NCI-H1930 (cell line): ENCODE results near the gene EGR4.

Source experiments
- DNase-seq, 2 experiments: peaks; one replicate each; lab custom pipeline; 2025; lab: John Stamatoyannopoulos, UW

Gene EGR4

DNA sequence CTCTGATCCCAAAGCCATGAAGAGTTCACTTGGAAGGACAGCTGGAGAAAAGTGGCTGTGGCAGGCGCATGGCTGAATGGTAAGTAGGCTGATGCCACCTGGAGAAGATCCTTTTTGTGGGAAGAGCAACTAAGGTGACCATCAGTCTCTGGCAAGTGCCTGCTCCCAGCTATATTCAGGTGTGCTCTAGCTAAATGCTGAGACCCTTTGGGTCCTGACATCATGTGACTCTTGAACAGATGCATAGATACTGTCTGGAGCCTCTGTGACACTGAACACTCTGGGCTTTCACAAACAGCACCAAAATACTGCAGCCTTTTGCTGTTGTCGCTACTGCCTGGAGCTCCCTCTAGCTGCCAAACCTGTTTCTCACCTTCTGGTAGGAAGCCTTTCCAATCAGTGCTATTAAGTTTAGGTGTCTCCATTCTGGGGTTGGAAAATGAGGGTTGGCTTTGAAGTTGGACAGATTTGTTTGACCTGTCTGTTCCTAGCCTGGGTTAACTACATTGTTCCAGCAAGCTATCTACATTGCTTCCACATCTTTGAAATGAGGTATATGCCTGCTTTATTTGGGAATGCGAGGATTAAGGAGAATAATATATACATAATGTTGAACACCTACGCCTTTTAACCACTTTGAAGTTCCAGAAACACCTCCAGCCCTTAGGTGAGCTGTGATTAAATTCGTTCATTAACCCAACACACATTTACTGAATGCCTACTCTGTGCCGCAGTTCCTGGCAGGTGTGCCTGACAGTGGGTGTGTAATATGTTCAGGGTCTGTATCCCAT, 3.1 kb downstream of the EGR4 start:
- peak in 1 of 2 experiments; percentile 37 for DNase-seq

- no peak for DNase-seq
These were observed 4.0 kb downstream of the EGR4 start for GRCh38 chr2:73289304-73289703.

DNA sequence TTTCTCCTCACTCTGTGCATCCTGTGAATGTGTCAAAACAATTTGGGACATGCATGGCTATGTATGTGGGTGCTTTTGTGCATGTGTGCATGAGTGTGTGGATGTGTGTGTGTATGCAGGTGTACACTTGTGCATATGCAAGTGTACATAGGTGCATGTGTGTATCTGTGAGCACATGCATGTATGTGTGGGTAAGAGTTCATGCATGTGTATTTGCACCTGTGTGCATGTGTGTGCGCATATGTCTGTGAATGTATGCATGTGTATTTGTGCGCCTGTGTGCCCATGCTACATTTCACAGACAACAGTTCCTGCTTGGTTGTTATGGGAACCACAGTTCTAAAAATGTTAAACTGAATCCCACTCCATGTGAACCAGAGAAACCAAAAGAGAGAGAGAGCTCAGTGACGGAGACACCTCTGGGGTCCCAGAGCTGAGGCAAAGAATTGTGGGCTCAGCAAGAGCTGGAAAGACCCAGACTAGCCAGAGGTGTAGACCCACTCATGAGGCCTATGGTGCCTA, 7.2 kb downstream of the EGR4 start:
- DNase-seq, result no peak

GRCh38 chr2:73285159-73285739, 8.1 kb downstream of the EGR4 start:
- no peak for DNase-seq

DNA sequence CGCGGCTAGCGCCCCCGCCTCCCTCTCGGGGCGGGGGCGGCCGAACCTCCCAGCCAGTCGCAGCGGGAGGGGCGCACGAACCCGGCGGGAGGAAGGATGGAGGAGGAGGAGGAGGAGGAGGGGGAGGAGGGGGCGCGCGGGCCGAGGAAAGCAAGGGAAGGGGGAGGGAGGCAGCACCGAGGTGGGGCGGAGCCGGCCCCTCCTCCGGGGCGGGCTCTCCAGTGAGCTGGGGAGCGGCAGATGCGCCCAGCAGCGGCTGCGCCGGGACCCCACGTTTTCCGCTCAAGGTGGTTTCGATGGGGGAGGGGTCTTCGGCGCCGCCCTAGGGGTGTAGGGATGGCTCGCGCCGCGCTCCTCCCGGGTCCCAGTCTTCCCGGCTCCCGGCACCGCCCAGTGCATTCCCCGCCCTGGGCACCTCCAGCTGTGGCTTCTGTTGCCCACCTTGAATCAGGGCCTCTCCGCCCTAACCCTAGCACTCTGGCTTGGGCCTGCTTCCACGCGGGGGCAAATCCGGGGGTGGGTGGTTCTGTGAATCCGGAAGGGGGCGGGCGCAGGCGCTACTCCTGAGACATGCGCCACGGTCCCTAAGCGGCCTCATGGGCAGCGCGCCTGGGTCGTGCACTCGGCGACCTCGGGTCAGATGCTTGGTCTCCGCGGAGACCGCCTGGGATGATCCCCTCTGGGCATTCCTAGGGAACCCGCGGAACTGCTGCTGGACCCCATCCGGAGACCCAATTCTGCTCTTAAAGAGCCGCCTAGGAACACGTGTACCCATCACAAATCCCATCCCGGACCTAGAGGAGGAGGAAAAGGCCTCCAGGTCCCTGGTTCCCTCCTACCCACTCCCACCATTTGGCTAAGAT, 8.8 kb downstream of the EGR4 start, which contains the start of gene FBXO41:
Gene FBXO41 (minus strand): TSS at position 183 of the 863 bp plus-strand sequence. CDS start 14,848 bp downstream, outside the sequence.
- peak; percentile 66 to 82 for DNase-seq

DNA sequence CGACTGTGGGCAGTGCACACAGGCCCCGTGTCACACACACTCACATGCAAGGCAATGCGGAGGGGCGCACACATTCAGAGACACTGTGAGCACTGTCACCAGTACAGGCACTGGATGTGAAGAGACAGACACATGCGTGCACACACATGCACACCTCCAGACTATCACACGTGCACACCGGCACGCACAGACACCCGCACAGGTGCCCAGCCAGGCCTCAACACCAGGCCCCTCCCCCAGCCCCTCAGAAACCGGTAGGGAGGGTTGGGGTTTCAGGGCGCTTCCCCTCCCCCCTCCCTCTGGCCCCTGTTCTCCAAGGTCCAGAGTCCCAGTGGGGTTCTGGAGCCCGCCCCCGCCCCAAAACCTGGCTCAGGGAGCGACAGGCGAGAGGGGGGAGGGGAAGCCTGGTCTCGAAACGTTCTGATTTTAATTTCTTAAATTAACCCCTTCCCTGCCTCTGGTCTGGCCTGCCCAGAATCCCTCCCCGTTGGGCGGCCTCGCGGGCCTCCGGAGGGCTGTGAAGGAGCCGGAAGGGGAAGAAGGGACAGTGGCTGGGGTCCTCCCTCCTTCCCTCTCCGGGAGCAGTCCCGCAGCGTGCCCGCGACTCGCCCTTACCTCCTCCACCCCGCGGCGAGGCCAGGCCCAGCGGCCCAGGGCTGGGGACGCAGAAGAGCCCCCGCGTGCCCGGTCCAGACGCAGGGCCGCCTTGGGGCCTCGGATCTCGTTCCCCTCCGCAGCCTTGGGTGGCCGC, 9.6 kb downstream of the EGR4 start:
- no peak for DNase-seq

GRCh38 chr2:73282924-73283544, 10.3 kb downstream of the EGR4 start:
- DNase-seq, result no peak

DNA sequence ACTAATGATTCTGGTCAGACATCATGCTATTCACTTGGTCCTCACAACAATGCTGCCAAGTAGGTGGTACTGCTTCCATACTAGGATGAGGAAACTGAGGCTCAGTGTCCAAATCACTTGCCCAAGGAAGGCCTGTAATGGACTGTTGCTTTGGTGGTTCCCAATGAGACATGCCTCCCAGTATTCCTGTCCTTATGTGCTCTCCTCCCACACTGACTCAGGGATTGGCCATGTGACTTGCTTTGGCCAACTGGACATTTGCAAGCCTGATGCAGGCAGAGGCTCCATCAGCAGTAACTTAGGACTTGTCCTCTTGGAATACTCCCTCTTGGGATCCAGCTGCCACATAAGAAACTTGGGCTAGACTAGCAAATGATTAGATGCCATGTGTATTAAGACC, 12.1 kb downstream of the EGR4 start:
- no peak for DNase-seq

DNA sequence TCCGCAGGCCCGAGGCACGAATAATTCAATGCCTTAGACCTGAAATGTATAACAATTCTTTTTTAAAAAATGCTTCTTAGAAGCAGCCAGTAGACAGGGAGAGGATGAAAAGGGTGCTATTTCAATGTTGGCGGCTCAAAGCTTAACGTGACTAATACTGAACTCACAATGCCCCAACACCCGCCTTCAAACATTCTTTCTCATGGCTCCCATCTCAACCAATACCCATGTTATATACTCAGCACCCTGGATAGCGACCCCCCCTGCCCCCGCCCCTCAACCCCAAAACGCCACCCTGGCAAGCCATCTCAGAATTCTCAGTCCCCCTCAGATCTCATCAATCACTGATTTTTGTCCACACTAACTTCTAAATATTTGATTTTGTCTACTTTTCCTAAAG, 13.5 kb downstream of the EGR4 start:
- DNase-seq, result no peak

- DNase-seq, result no peak
These were observed 21.1 kb downstream of the EGR4 start for GRCh38 chr2:73272270-73272669.

GRCh38 chr2:73269686-73270465, 23.5 kb downstream of the EGR4 start:
- no peak for DNase-seq

DNA sequence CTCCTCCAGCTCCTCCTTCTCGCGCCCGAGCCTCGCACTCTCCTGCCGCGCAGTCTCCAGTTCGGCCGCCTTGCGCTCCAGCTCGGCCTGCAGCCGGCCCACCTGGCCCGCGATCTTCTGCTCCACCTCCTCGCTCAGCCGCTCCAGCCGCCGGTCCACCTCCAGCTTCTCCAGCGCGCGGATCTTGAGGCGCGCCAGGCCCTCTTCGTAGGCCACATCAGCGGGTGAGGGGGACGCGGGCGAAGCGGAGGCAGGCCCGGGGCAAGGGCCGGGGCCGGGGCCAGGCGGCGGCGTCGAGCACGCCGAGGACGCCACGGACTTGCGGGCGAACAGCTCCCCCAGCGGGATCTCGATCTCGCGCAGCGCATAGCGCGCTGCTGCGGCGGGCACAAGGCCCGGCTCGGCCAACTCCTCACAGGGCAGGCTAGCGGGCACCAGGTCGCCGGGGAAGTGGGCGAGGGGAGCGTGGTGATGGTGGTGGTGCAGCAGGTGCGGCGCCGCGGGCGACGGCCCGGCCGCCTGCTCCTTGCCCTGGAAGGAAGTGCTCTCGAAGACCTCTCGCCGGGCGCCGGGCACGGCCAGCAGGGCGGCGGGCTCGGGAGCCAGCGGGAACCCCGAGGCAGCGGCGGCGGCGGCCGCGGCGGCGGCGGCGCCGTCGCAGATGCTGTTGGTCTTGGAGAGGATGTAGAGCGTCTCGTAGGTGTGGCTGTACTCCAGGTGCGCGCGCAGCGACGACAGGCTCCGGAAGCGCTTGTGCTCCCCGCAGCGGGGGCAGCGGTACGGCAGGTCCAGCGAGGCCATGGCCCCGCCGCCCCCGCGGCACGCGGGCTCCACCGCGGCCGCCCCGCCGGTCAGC, 24.3 kb downstream of the EGR4 start:
- DNase-seq, result peak; percentile 86 to 91

DNA sequence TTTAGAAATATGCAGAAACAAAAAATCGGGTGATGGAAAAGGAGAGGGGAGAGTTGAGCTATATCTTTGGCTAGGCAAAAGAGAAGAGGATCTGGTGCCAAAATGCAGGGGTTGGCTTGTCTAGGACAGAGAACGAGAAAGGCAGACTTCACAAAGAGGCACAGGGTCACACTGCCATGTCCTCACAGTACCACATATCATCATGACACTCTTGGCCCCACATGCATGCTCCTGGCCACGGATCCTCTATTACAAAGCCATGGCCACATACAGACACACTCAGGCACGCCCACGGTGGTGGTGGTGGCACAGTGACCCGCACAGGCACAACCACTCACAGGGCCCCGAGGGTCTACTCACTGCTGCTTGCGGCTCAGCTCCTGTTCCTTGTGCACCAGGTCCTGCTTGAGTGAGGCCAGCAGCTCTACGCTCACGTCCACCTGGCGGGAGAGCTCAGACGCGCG, 24.9 kb downstream of the EGR4 start:
- no peak for DNase-seq

GRCh38 chr2:73267008-73267407, 26.3 kb downstream of the EGR4 start:
- no peak for DNase-seq

- DNase-seq, result no peak
These were observed 27.1 kb downstream of the EGR4 start for GRCh38 chr2:73266061-73266901.

GRCh38 chr2:73265298-73266060, 27.9 kb downstream of the EGR4 start:
- DNase-seq, result no peak

GRCh38 chr2:73264783-73265182, 28.6 kb downstream of the EGR4 start:
- no peak for DNase-seq

- DNase-seq, result no peak
These were observed 29.1 kb downstream of the EGR4 start for GRCh38 chr2:73264332-73264606.
